Measurements from ENCODE around the gene TMPRSS4.

The TMPRSS4 gene

GRCh38 chr11:118156531-118157185 is 79.8 kb downstream of the TMPRSS4 start:
- TF ChIP-seq CTCF (IDR thresholded peaks at IDR 0.05) = no peak

GRCh38 chr11:118157186-118157895 is 80.5 kb downstream of the TMPRSS4 start:
- TF ChIP-seq CTCF (IDR thresholded peaks at IDR 0.05) = no peak

- TF ChIP-seq CTCF (IDR thresholded peaks at IDR 0.05) = no peak
Observed at GRCh38 chr11:118161786-118162185, 84.9 kb downstream of the TMPRSS4 start.

GRCh38 chr11:118162846-118163245 is 86.0 kb downstream of the TMPRSS4 start:
- no peak for TF ChIP-seq CTCF (IDR thresholded peaks at IDR 0.05)

- no peak for TF ChIP-seq CTCF (IDR thresholded peaks at IDR 0.05)
Observed at GRCh38 chr11:118163494-118163893, 86.6 kb downstream of the TMPRSS4 start.

- TF ChIP-seq CTCF (IDR thresholded peaks at IDR 0.05) = no peak
Observed at GRCh38 chr11:118164885-118165284, 88.0 kb downstream of the TMPRSS4 start.

GRCh38 chr11:118166641-118167040 is 89.8 kb downstream of the TMPRSS4 start:
- TF ChIP-seq CTCF (IDR thresholded peaks at IDR 0.05) = no peak

Measured in LNCAP (cell line).